GM12878 (cell line): ENCODE results near the gene VASP.

Source experiments
- SREBF2 ChIP-seq: IDR thresholded peaks from 2 replicates; pipeline ENCODE4 v1.6.1; 2012; ENCODE audit warnings: mild to moderate bottlenecking, low read length
- YBX1 ChIP-seq: fragments of 450-650 bp; IDR thresholded peaks from 2 replicates; pipeline ENCODE4 v1.6.1; 2016; ENCODE audit warnings: antibody characterized with exemption
- TF ChIP-seq, protein P1 (sequence below), 3 experiments: IDR thresholded peaks in 2 of 3; conservative IDR thresholded peaks in 1 of 3; 2 replicates each; pipeline ENCODE4 v1.5.1; 2011; ENCODE audit warnings: low read depth in 3 of 3, low read length in 3 of 3, mild to moderate bottlenecking in 3 of 3, control low read depth in 2 of 3, moderate library complexity in 2 of 3, inconsistent platforms in 1 of 3, mixed read lengths in 1 of 3; ENCODE audit not compliant: control insufficient read depth in 2 of 3, insufficient read depth in 1 of 3; ENCODE audit errors: extremely low read depth in 1 of 3
- TF ChIP-seq, protein P2 (sequence below): IDR thresholded peaks from 2 replicates; pipeline ENCODE4 v1.6.1; 2012; ENCODE audit warnings: mild to moderate bottlenecking, low read depth, low read length

GRCh38 chr19:45457776-45458175, 49.5 kb upstream of the VASP start:
- TF ChIP-seq YBX1 (no peak), SREBF2 (no peak)
- TF ChIP-seq, protein P1, sequence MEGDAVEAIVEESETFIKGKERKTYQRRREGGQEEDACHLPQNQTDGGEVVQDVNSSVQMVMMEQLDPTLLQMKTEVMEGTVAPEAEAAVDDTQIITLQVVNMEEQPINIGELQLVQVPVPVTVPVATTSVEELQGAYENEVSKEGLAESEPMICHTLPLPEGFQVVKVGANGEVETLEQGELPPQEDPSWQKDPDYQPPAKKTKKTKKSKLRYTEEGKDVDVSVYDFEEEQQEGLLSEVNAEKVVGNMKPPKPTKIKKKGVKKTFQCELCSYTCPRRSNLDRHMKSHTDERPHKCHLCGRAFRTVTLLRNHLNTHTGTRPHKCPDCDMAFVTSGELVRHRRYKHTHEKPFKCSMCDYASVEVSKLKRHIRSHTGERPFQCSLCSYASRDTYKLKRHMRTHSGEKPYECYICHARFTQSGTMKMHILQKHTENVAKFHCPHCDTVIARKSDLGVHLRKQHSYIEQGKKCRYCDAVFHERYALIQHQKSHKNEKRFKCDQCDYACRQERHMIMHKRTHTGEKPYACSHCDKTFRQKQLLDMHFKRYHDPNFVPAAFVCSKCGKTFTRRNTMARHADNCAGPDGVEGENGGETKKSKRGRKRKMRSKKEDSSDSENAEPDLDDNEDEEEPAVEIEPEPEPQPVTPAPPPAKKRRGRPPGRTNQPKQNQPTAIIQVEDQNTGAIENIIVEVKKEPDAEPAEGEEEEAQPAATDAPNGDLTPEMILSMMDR (IDR thresholded peaks at IDR 0.05 in 2 of 3, conservative IDR thresholded peaks at IDR 0.05 in 1 of 3; ENCODE audit: control insufficient read depth in 2 of 3, extremely low read depth in 1 of 3, insufficient read depth in 1 of 3, low read depth in 3 of 3, low read length in 3 of 3): no peak
- TF ChIP-seq, protein P2, sequence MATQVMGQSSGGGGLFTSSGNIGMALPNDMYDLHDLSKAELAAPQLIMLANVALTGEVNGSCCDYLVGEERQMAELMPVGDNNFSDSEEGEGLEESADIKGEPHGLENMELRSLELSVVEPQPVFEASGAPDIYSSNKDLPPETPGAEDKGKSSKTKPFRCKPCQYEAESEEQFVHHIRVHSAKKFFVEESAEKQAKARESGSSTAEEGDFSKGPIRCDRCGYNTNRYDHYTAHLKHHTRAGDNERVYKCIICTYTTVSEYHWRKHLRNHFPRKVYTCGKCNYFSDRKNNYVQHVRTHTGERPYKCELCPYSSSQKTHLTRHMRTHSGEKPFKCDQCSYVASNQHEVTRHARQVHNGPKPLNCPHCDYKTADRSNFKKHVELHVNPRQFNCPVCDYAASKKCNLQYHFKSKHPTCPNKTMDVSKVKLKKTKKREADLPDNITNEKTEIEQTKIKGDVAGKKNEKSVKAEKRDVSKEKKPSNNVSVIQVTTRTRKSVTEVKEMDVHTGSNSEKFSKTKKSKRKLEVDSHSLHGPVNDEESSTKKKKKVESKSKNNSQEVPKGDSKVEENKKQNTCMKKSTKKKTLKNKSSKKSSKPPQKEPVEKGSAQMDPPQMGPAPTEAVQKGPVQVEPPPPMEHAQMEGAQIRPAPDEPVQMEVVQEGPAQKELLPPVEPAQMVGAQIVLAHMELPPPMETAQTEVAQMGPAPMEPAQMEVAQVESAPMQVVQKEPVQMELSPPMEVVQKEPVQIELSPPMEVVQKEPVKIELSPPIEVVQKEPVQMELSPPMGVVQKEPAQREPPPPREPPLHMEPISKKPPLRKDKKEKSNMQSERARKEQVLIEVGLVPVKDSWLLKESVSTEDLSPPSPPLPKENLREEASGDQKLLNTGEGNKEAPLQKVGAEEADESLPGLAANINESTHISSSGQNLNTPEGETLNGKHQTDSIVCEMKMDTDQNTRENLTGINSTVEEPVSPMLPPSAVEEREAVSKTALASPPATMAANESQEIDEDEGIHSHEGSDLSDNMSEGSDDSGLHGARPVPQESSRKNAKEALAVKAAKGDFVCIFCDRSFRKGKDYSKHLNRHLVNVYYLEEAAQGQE: no peak
